DND-41 (cell line): Measurements from ENCODE around the gene CDH12.

ENCODE experiments used
- ATAC-seq: fragments of 200-7000 bp; cut with Tn5 transposase; 3 replicates; pipeline ENCODE4 v1.9.1; 2021; ENCODE audit warnings: low read depth; ENCODE audit not compliant: insufficient read depth
- DNase-seq: peaks from one replicate; pipeline ENCODE4 v3.0.0-alpha.2; 2020
- H2AFZ ChIP-seq: 2 replicates; pipeline ENCODE4 v1.6.0; 2012; ENCODE audit warnings: low read depth, low read length
- H3K27ac ChIP-seq: 2 replicates; pipeline ENCODE4 v1.5.1; 2012; ENCODE audit warnings: low read length, inconsistent platforms
- H3K27me3 ChIP-seq: fragments of 200-600 bp; sonication (generic); 2 replicates; pipeline ENCODE4 v1.6.0; 2012; ENCODE audit warnings: low read length, mild to moderate bottlenecking, inconsistent platforms; ENCODE audit not compliant: insufficient read depth, poor library complexity
- H3K36me3 ChIP-seq: 2 replicates; pipeline ENCODE4 v1.5.1; 2012; ENCODE audit warnings: low read length, inconsistent platforms; ENCODE audit not compliant: insufficient read depth
- H3K4me1 ChIP-seq: 2 replicates; pipeline ENCODE4 v1.5.1; 2012; ENCODE audit warnings: mild to moderate bottlenecking, low read length; ENCODE audit not compliant: insufficient read depth
- H3K4me2 ChIP-seq: 2 replicates; pipeline ENCODE4 v1.6.0; 2012; ENCODE audit warnings: mild to moderate bottlenecking, moderate library complexity, low read length, inconsistent platforms; ENCODE audit not compliant: insufficient read depth
- H3K4me3 ChIP-seq, 2 experiments: fragments of 200-600 bp in 1 of 2; shearing (Covaris generic) in 1 of 2; 2 replicates each; pipeline ENCODE4 v1.5.1; 2012 to 2016; ENCODE audit warnings: inconsistent platforms in 2 of 2, low read length in 2 of 2, mild to moderate bottlenecking in 2 of 2, low read depth in 1 of 2, moderate library complexity in 1 of 2
- H3K79me2 ChIP-seq: 2 replicates; pipeline ENCODE4 v1.6.0; 2012; ENCODE audit warnings: low read length, inconsistent platforms; ENCODE audit not compliant: insufficient read depth
- H3K9ac ChIP-seq: 2 replicates; pipeline ENCODE4 v1.6.0; 2012; ENCODE audit warnings: low read depth, mild to moderate bottlenecking, inconsistent platforms, low read length, moderate library complexity
- H3K9me3 ChIP-seq: 2 replicates; pipeline ENCODE4 v1.5.1; 2012; ENCODE audit warnings: low read length, moderate library complexity, mild to moderate bottlenecking, inconsistent platforms; ENCODE audit not compliant: insufficient read depth, severe bottlenecking
- H4K20me1 ChIP-seq: 2 replicates; pipeline ENCODE4 v1.6.0; 2012; ENCODE audit warnings: low read length; ENCODE audit not compliant: insufficient read depth
- CTCF ChIP-seq: IDR thresholded peaks from 2 replicates; pipeline ENCODE4 v1.5.1; 2012; ENCODE audit warnings: borderline replicate concordance, low read length, moderate library complexity, mild to moderate bottlenecking; ENCODE audit not compliant: poor library complexity, severe bottlenecking; ENCODE audit errors: extremely low read depth
- EZH2 ChIP-seq: IDR thresholded peaks from 3 replicates; pipeline ENCODE4 v1.6.1; 2012; ENCODE audit warnings: borderline replicate concordance, low read depth, mild to moderate bottlenecking, moderate library complexity, low read length, inconsistent platforms; ENCODE audit not compliant: severe bottlenecking

Gene CDH12

GRCh38 chr5:22058620-22059019 lies 794.5 kb downstream of the CDH12 start:
- no peak for DNase-seq
- TF ChIP-seq EZH2 (no peak), CTCF (no peak)
- no peak for ATAC-seq

DNA sequence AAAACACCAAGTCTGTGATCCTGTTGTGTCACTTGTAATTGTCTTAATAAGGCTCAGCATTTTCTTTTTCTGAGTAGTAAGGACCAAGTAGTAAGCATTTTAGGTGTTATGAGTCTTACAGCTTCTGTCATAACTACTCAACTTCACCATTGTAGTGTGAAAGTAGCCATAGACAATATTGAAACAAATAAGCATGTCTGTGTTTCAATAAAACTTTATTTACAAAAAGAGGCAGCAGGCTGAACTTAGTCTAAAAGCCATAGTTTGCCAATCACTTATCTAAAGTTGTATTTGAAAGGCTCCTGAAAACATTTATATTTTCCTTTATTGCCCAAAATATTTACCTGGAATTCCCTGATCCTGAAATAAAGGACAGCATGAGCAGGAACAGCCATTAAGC lies 796.1 kb downstream of the CDH12 start:
- Histone ChIP-seq H3K4me3 (no peak overlapping the region), H4K20me1 (no peaks in the 10 kb centered on the region), H3K4me1 (no peaks in the 10 kb centered on the region), H3K27me3 (no peaks in the 10 kb centered on the region), H3K9me3 (no peaks in the 10 kb centered on the region), H3K4me2 (no peak overlapping the region), H3K9ac (no peak overlapping the region), H3K36me3 (no peaks in the 10 kb centered on the region), H3K27ac (no peak overlapping the region), H3K79me2 (no peaks in the 10 kb centered on the region), H2AFZ (no peak overlapping the region)
- TF ChIP-seq EZH2 (no peak), CTCF (no peak)
- ATAC-seq (no peak), DNase-seq (no peak)

More at GRCh38 chr5:22058620-22059019, 794.5 kb downstream of the CDH12 start:
- no peaks in the 10 kb centered on the region for H3K79me2 ChIP-seq
- no peaks in the 10 kb centered on the region for H3K36me3 ChIP-seq
- H3K4me2 ChIP-seq = no peak overlapping the region
- H3K4me1 ChIP-seq = no peaks in the 10 kb centered on the region
- H3K4me3 ChIP-seq = no peak overlapping the region
- no peaks in the 10 kb centered on the region for H3K27me3 ChIP-seq
- no peak overlapping the region for H3K27ac ChIP-seq
- H4K20me1 ChIP-seq = no peaks in the 10 kb centered on the region
- no peak overlapping the region for H3K9ac ChIP-seq
- H2AFZ ChIP-seq = no peak overlapping the region
- no peaks in the 10 kb centered on the region for H3K9me3 ChIP-seq

DNA sequence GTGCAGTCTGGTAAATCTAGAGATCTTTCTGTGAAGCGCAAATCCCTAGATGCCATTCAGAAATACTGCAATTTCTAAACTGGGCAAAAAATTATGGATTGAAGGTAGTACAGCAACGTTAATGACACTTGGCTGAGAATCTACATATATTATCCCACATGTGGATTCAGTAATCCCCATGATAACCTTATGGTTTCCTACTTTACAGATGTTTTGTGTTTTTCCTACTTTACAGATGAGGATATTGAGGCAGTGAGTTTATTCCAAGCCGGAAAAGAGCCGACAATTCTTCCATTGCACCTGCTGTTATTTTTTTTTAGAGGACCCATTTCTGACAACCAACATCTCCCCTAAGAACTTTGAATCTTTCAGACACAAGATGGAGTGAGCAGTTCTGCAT lies 796.5 kb downstream of the CDH12 start:
- Histone ChIP-seq H3K79me2 (no peaks in the 10 kb centered on the region), H3K4me3 (no peak overlapping the region), H3K9me3 (no peaks in the 10 kb centered on the region), H4K20me1 (no peaks in the 10 kb centered on the region), H3K27ac (no peak overlapping the region), H2AFZ (no peak overlapping the region), H3K27me3 (no peaks in the 10 kb centered on the region), H3K36me3 (no peaks in the 10 kb centered on the region), H3K4me1 (no peaks in the 10 kb centered on the region), H3K4me2 (no peak overlapping the region), H3K9ac (no peak overlapping the region)
- no peak for ATAC-seq
- no peak for DNase-seq
- no peak for TF ChIP-seq EZH2
- no peak for TF ChIP-seq CTCF

- Histone ChIP-seq H3K9ac (no peak overlapping the region), H3K79me2 (no peaks in the 10 kb centered on the region), H3K27ac (no peak overlapping the region), H3K36me3 (no peaks in the 10 kb centered on the region), H2AFZ (no peak overlapping the region), H3K27me3 (no peaks in the 10 kb centered on the region), H3K4me2 (no peak overlapping the region), H3K4me1 (no peaks in the 10 kb centered on the region), H4K20me1 (no peaks in the 10 kb centered on the region), H3K4me3 (no peak overlapping the region), H3K9me3 (no peaks in the 10 kb centered on the region)
- DNase-seq (no peak), ATAC-seq (no peak)
- TF ChIP-seq CTCF (no peak), EZH2 (no peak)
Measured at GRCh38 chr5:22053195-22053594, 799.9 kb downstream of the CDH12 start.
